Spleen (tissue), 11 donors: ENCODE measurements around the gene SPATA16. TPM values are rescaled to one million over a fixed set of nuclear protein-coding genes. Genes with fewer than 3 reads are reported as not detected.

Experiments
- DNase-seq: peaks from one replicate; pipeline ENCODE4 v3.0.0-alpha.2; 2020
- H3K27ac ChIP-seq, 8 donors: fragments of 200-600 bp; sonication (generic) in 7 of 8; 1 replicate in 4 of 8; 2 replicates in 4 of 8; pipeline versions ENCODE4 v1.5.0 to v1.8.0; 2016 to 2021; ENCODE audit warnings: inconsistent platforms in 4 of 8, mild to moderate bottlenecking in 4 of 8, moderate library complexity in 1 of 8
- H3K27me3 ChIP-seq, 7 donors: fragments of 200-600 bp; sonication (generic) in 6 of 7; replicated peaks in 1 of 7; 1 replicate in 4 of 7; 2 replicates in 3 of 7; pipeline versions ENCODE4 v1.5.0 to v1.8.0; 2016 to 2021; ENCODE audit warnings: inconsistent platforms in 3 of 7, mild to moderate bottlenecking in 1 of 7
- H3K36me3 ChIP-seq, 6 donors: fragments of 200-600 bp; sonication (generic) in 5 of 6; 1 replicate in 4 of 6; 2 replicates in 2 of 6; pipeline versions ENCODE4 v1.5.0 to v1.8.0; 2016 to 2021; ENCODE audit warnings: inconsistent platforms in 2 of 6
- H3K4me1 ChIP-seq, 6 donors: fragments of 200-600 bp; sonication (generic) in 5 of 6; 1 replicate in 3 of 6; 2 replicates in 3 of 6; pipeline versions ENCODE4 v1.5.0 to v1.8.0; 2016 to 2021; ENCODE audit warnings: inconsistent platforms in 3 of 6
- H3K4me3 ChIP-seq, 8 donors: fragments of 200-600 bp; sonication (generic) in 7 of 8; 1 replicate in 4 of 8; 2 replicates in 4 of 8; pipeline versions ENCODE4 v1.5.0 to v1.8.0; 2016 to 2021; ENCODE audit warnings: inconsistent platforms in 4 of 8, mild to moderate bottlenecking in 4 of 8, moderate library complexity in 2 of 8
- H3K9me3 ChIP-seq, 8 donors: fragments of 200-600 bp; sonication (generic) in 7 of 8; 1 replicate in 4 of 8; 2 replicates in 4 of 8; pipeline versions ENCODE4 v1.5.0 to v1.8.0; 2016 to 2021; ENCODE audit warnings: inconsistent platforms in 4 of 8
- POLR2A ChIP-seq, 3 donors: fragments of 450-650 bp; IDR thresholded peaks; one replicate each; pipeline ENCODE4 v1.5.1; 2017; ENCODE audit warnings: antibody characterized with exemption in 3 of 3, mild to moderate bottlenecking in 1 of 3
- POLR2AphosphoS5 ChIP-seq, 3 donors: sonication (generic); formaldehyde crosslinking; IDR thresholded peaks; one replicate each; pipeline ENCODE4 v1.5.1; 2017; ENCODE audit warnings: antibody characterized with exemption in 3 of 3
- WGBS, 5 donors: extraction: QIAGEN DNeasy Blood & Tissue Kit in 3 of 5; methylation state at CpG; one replicate each; pipeline versions ENCODE4 v1.1.5 to v1.1.7; 2013 to 2018; 5-methylcytosine and 5-hydroxymethylcytosine counted together
- intact Hi-C: fragments of 100-400 bp; cut with DNase I; formaldehyde crosslinking; loops from one replicate; pipeline ENCODE4 v1.15.0; 2023; ENCODE audit warnings: low total_unique reads
- polyA plus RNA-seq, 3 donors: library from polyadenylated mRNA; stranded (reverse); fragments of 200-250 nt; gene quantifications; one replicate each; pipeline ENCODE4 v1.2.1, GENCODE V29; 2013
- total RNA-seq, 7 donors: library from RNA; depleted of rRNA in 3 of 7; stranded (reverse); fragments of >200 nt in 3 of 7; fragmentation: NEBNext Ultra II Directional in 4 of 7; extraction: Animal tissue kit (Norgen Biotek cat#: 25700) in 4 of 7; gene quantifications; one replicate each; pipeline versions ENCODE4 v1.1.0 to v1.2.1, GENCODE V29; 2016 to 2021
- TF ChIP-seq, protein P1 (sequence below), 11 experiments: fragments of 200-600 bp in 7 of 11; fragments of 450-650 bp in 4 of 11; sonication (generic) in 4 of 11; IDR thresholded peaks in 8 of 11; conservative IDR thresholded peaks in 3 of 11; 1 replicate in 7 of 11; 2 replicates in 4 of 11; pipeline versions ENCODE4 v1.4.0 to v1.8.0; 2016 to 2021; ENCODE audit warnings: antibody characterized with exemption in 11 of 11, inconsistent platforms in 4 of 11, mild to moderate bottlenecking in 1 of 11
- donor health status: healthy with polysubstance abuse.
- donor health status: DM: no; HTN: no; CAD: no; lungs with moderate emphysema.
- donor health status: DM: no; HTN: no; CAD: no.
- donor health status: Bipolar disorder and iron deficiency.
- donor health status: healthy.
- donor health status: DM: no; HTN: no; CAD: no.
- donor health status: DM: yes; HTN: yes; CAD: no.

The SPATA16 gene
- total and polyA plus RNA-seq, 10 donors = not detected

- DNase-seq = no peak
- no peak overlapping the region for H3K27ac ChIP-seq
- WGBS, 5 donors = 86 to 93% (median 89%) methylated on average over 3 of the region's 3 CpGs
- H3K27me3 ChIP-seq = no peaks in the 10 kb centered on the region
- H3K4me3 ChIP-seq = no peak overlapping the region
- no peaks in the 10 kb centered on the region for H3K36me3 ChIP-seq
- no peaks in the 10 kb centered on the region for H3K4me1 ChIP-seq
- TF ChIP-seq, protein P1, sequence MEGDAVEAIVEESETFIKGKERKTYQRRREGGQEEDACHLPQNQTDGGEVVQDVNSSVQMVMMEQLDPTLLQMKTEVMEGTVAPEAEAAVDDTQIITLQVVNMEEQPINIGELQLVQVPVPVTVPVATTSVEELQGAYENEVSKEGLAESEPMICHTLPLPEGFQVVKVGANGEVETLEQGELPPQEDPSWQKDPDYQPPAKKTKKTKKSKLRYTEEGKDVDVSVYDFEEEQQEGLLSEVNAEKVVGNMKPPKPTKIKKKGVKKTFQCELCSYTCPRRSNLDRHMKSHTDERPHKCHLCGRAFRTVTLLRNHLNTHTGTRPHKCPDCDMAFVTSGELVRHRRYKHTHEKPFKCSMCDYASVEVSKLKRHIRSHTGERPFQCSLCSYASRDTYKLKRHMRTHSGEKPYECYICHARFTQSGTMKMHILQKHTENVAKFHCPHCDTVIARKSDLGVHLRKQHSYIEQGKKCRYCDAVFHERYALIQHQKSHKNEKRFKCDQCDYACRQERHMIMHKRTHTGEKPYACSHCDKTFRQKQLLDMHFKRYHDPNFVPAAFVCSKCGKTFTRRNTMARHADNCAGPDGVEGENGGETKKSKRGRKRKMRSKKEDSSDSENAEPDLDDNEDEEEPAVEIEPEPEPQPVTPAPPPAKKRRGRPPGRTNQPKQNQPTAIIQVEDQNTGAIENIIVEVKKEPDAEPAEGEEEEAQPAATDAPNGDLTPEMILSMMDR (IDR thresholded peaks at IDR 0.05 in 8 of 11, conservative IDR thresholded peaks at IDR 0.05 in 3 of 11) = no peak
- TF ChIP-seq POLR2A (IDR thresholded peaks at IDR 0.05) (no peak), POLR2AphosphoS5 (IDR thresholded peaks at IDR 0.05) (no peak)
- intact Hi-C loops = no loop called here
- H3K9me3 ChIP-seq = no peaks in the 10 kb centered on the region
These were observed 12.4 kb downstream of the SPATA16 start for GRCh38 chr3:173128633-173129032.

DNA sequence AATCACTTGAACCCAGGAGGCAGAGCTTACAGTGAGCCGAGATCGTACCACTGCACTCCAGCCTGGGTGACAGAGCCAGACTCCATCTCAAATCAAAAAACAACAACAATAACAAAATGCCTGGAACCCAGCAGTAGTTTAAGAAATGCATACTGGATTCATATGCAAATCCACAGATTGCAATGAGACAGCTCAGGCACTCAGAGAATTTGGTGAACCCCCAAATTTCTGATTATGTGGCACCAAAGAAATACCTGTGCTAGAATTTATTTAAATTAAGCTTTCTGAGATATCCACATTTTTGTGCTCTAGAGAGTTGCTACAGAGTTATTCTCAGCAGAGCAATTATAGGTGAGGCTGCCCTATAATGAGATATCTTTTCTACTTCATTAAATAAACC is 29.7 kb downstream of the SPATA16 start:
- no peaks in the 10 kb centered on the region for H3K36me3 ChIP-seq
- TF ChIP-seq, protein P1 (IDR thresholded peaks at IDR 0.05 in 8 of 11, conservative IDR thresholded peaks at IDR 0.05 in 3 of 11) = no peak
- TF ChIP-seq POLR2A (IDR thresholded peaks at IDR 0.05) (no peak), POLR2AphosphoS5 (IDR thresholded peaks at IDR 0.05) (no peak)
- no peak overlapping the region for H3K27ac ChIP-seq
- no peaks in the 10 kb centered on the region for H3K9me3 ChIP-seq
- H3K27me3 ChIP-seq = no peaks in the 10 kb centered on the region
- 87 to 94% (median 93%) methylated on average over 2 of the region's 2 CpGs for WGBS, 5 donors
- H3K4me1 ChIP-seq = no peaks in the 10 kb centered on the region
- no peak overlapping the region for H3K4me3 ChIP-seq
- DNase-seq = no peak
- intact Hi-C loops = no loop called here

DNA sequence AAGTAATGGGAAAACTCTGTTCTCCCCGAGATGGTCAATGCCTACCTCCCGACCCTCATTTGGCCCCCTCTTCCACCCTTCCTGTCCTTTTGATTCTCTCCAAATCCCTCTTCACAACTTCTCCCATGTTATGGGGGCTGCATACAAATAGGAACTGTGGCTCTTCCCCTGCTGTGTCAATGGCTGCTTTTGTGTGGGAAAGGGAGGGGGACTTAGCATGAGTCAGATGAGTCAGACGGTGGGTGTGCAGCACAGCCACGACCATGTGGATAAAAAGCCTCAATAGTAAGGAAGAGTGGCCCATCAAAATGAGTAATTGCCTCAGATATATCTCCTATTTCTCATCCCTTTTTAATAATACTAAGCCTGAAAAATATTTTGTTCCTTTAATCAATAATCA is 31.9 kb downstream of the SPATA16 start:
- 64 to 73% (median 72%) methylated on average over 4 of the region's 4 CpGs for WGBS, 5 donors
- Histone ChIP-seq H3K36me3 (no peaks in the 10 kb centered on the region), H3K27me3 (no peaks in the 10 kb centered on the region), H3K27ac (no peak overlapping the region), H3K4me1 (no peaks in the 10 kb centered on the region), H3K4me3 (no peak overlapping the region), H3K9me3 (peaks cover 0 to 7% (median under 1%) of the 10 kb centered on the region in 8 donors)
- intact Hi-C loops = no loop called here
- no peak for DNase-seq
- no peak for TF ChIP-seq POLR2A (IDR thresholded peaks at IDR 0.05)
- no peak for TF ChIP-seq POLR2AphosphoS5 (IDR thresholded peaks at IDR 0.05)
- TF ChIP-seq, protein P1 (IDR thresholded peaks at IDR 0.05 in 8 of 11, conservative IDR thresholded peaks at IDR 0.05 in 3 of 11) = no peak

DNA sequence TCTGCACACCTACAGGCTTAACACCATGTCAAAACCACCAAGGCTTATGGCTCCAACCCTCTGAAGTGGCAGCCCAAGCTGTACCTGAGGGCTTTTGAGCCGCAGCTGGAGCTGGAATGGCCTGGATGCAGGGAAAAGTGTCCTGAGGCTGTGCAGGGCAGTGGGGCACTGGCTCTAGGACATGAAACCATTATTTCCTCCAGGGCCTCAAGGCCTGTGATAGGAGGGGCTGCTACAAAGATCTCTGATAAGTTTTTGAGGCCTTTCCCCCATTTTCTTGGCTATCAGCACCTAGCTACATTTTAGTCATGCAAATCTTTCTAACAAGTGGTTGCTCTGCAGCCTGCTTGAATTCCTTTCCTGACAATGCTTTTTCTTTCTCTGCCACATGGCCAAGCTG is 37.6 kb downstream of the SPATA16 start:
- no peak for DNase-seq
- Histone ChIP-seq H3K4me1 (no peaks in the 10 kb centered on the region), H3K9me3 (peaks cover 0 to 28% (median 16%) of the 10 kb centered on the region in 8 donors), H3K36me3 (no peaks in the 10 kb centered on the region), H3K27ac (no peak overlapping the region), H3K27me3 (no peaks in the 10 kb centered on the region), H3K4me3 (no peak overlapping the region)
- intact Hi-C loops = no loop called here
- WGBS, 5 donors = 68 to 77% (median 72%) methylated on average over 1 of the region's 1 CpG; no CpG with 5 or more reads in 1 of the 5 donors
- TF ChIP-seq, protein P1 (IDR thresholded peaks at IDR 0.05 in 8 of 11, conservative IDR thresholded peaks at IDR 0.05 in 3 of 11) = no peak
- TF ChIP-seq POLR2A (IDR thresholded peaks at IDR 0.05) = no peak
- TF ChIP-seq POLR2AphosphoS5 (IDR thresholded peaks at IDR 0.05) = no peak
